Pons (tissue), 1 donor: ENCODE results near the gene NEO1.

ENCODE experiments used
- DNase-seq: peaks from one replicate; pipeline ENCODE4 v3.0.0-alpha.2; 2016; ENCODE audit warnings: low spot score

Gene NEO1

GRCh38 chr15:73354241-73354640 lies 302.0 kb downstream of the NEO1 start:
- DNase-seq = no peak
